ENCODE results near the gene CEP135.
A peak's percentile ranks its signal among the peaks of the same experiment; 100 is the strongest.

Gene CEP135

DNA sequence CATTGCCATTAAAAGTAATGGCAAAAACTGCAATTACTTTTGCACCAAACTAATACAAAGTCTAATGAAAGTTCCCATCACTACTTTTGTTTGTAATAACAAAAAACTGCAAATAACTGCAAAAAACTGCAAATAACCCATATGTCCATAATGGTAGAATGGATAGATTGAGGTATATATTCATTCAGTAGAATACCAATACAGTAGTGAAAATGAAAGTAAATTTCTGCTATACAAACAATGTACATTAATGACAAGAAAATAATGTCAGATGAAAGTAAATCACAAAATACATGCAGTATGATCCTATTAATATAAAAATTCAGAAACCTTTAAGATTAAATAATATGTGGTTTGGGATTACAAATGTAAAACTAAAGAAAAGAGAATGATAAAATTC lies 41.3 kb upstream of the CEP135 start:
- TF ChIP-seq, protein P1, sequence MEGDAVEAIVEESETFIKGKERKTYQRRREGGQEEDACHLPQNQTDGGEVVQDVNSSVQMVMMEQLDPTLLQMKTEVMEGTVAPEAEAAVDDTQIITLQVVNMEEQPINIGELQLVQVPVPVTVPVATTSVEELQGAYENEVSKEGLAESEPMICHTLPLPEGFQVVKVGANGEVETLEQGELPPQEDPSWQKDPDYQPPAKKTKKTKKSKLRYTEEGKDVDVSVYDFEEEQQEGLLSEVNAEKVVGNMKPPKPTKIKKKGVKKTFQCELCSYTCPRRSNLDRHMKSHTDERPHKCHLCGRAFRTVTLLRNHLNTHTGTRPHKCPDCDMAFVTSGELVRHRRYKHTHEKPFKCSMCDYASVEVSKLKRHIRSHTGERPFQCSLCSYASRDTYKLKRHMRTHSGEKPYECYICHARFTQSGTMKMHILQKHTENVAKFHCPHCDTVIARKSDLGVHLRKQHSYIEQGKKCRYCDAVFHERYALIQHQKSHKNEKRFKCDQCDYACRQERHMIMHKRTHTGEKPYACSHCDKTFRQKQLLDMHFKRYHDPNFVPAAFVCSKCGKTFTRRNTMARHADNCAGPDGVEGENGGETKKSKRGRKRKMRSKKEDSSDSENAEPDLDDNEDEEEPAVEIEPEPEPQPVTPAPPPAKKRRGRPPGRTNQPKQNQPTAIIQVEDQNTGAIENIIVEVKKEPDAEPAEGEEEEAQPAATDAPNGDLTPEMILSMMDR (IDR thresholded peaks at IDR 0.05; ENCODE audit: low read depth, low read length) = no peak
- no peak overlapping the region for H3K4me3 ChIP-seq (ENCODE audit: low read depth, low read length)
- in situ Hi-C loops (cut with HindIII; ENCODE audit: low sequenced_read_pairs) = no loop called here
- no peak for DNase-seq (ENCODE audit: low read depth, low spot score)

DNA sequence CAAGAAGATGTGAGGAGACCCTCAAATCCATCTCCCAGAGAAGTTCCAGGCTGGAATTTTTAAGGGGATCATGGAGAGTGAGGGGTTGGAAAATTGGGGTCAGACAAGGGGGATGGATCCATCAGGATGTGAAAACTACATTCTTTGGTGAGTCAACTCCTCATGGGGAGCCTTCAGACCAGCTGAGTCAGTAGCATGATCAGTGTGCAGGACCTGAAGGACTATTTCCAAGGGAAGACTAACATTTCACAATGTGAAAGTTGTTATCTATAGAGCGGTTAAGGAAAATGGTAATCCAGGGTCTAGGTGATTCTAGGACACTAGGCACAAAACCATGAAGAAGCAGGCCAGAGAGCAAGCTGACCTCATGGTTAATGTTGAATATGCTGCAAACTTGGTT lies 38.6 kb upstream of the CEP135 start:
- in situ Hi-C loops (cut with HindIII; ENCODE audit: low sequenced_read_pairs) = no loop called here
- DNase-seq (ENCODE audit: low read depth, low spot score) = peak; percentile 34
- no peak overlapping the region for H3K4me3 ChIP-seq (ENCODE audit: low read depth, low read length)
- TF ChIP-seq, protein P1 (IDR thresholded peaks at IDR 0.05; ENCODE audit: low read depth, low read length) = no peak

DNA sequence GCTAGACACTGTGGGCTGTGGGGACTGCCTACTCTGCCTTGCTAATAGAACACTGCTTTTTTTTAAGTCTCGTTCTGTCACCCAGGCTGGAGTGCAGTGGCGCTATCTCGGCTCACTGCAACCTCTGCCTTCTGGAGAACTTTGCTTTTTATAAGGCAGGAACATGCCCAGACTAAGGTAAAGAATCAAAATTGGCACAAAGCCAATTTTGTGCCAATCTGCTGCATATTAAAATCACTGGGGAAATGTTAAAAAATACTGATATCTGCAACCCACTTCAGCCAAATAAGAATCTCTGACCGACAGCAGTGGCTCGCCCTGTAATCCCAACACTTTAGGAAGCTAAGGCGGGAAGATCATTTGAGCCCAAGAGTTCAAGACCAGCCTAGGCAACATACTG lies 36.5 kb upstream of the CEP135 start:
- H3K4me3 ChIP-seq (ENCODE audit: low read depth, low read length) = no peak overlapping the region

DNA sequence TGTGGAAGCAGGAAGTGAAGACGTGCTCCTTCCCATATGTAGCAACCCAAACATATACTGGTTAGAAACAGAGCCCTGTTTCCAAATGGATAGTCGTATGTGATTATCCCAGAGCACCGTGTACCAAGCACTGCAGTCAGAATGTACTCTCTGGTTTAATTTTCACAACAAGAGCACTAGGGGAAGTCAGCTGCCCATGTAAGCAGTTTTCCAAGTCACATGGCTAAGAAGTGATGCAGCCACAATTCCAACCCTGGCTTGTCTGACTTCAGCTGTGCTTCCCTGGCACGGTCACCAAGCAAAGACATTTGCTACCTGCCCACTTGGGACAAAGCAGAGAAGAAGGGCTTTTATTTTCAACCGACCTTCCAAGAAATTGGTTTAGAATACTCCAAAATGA lies 28.2 kb upstream of the CEP135 start:
- in situ Hi-C loops (cut with HindIII; ENCODE audit: low sequenced_read_pairs) = no loop called here
- no peak for DNase-seq (ENCODE audit: low read depth, low spot score)
- no peak overlapping the region for H3K4me3 ChIP-seq (ENCODE audit: low read depth, low read length)
- TF ChIP-seq, protein P1 (IDR thresholded peaks at IDR 0.05; ENCODE audit: low read depth, low read length) = no peak

More for the DNA sequence above, 36.5 kb upstream of the CEP135 start:
- TF ChIP-seq, protein P1 (IDR thresholded peaks at IDR 0.05; ENCODE audit: low read depth, low read length) = no peak
- in situ Hi-C loops (cut with HindIII; ENCODE audit: low sequenced_read_pairs) = no loop called here
- no peak for DNase-seq (ENCODE audit: low read depth, low spot score)

DNA sequence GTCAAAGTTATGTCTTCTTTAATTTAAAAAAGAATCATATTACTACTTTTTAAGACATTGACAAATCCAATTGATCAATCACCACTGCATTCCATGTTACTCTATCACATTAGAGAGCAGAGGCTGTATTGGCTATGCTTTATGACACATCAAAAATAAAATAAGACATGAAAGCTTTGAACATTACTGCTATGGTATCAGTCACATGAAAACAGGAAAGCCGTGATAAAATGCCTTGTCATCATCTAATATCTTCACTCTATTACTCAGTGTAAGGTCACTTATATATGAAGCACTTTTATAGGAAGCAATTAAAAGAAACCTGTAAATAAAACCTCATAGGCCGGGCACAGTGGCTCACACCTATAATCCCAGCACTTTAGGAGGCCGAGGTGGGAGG lies 27.7 kb upstream of the CEP135 start:
- H3K4me3 ChIP-seq (ENCODE audit: low read depth, low read length) = no peak overlapping the region
- no peak for DNase-seq (ENCODE audit: low read depth, low spot score)
- in situ Hi-C loops (cut with HindIII; ENCODE audit: low sequenced_read_pairs) = no loop called here
- TF ChIP-seq, protein P1 (IDR thresholded peaks at IDR 0.05; ENCODE audit: low read depth, low read length) = no peak

DNA sequence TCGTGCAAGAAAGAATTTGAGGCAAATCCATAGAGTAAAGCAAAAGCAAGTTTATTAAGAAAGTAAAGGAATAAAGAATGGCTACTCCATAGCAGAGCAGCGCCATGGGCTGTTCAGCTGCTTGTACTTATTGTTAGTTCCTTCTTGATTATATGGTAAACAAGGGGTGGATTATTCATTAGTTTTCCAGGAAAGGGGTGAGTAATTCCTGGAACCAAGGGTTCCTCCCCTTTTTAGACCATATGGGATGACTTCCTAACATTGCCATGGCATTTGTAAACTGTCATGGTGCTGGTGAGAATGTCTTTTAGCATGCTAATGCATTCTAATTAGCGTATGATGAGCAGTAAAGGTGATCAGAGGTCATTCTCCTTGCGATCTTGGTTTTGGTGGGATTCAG lies 23.5 kb upstream of the CEP135 start:
- no peak for DNase-seq (ENCODE audit: low read depth, low spot score)
- H3K4me3 ChIP-seq (ENCODE audit: low read depth, low read length) = no peak overlapping the region
- in situ Hi-C loops (cut with HindIII; ENCODE audit: low sequenced_read_pairs) = no loop called here
- TF ChIP-seq, protein P1 (IDR thresholded peaks at IDR 0.05; ENCODE audit: low read depth, low read length) = no peak

DNA sequence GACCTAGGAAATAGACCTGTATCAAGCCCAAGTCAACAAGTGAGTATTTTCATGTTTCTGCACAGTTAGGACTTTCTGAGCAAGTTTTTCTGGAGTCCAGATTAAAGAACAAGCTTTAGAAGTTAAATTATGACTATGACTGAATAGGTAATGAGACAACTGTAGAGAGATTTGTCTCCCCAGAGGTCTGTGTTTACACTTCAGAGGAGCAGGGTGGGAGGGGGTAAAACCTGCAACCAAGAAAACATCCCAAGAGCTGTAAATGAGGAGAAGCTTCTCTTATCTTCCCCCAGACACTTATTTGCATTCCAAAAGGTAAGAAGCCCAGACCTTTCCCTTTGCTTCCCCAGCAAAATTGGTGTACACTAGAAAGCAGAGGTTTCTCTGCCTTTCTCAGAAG lies 22.1 kb upstream of the CEP135 start:
- no peak overlapping the region for H3K4me3 ChIP-seq (ENCODE audit: low read depth, low read length)
- DNase-seq (ENCODE audit: low read depth, low spot score) = no peak
- TF ChIP-seq, protein P1 (IDR thresholded peaks at IDR 0.05; ENCODE audit: low read depth, low read length) = no peak
- in situ Hi-C loops (cut with HindIII; ENCODE audit: low sequenced_read_pairs) = no loop called here

Measured in astrocyte of the spinal cord (primary cell).